SK-N-SH (cell line): ENCODE results near the gene FSHR. TPM values are rescaled to one million over a fixed set of nuclear protein-coding genes. Genes with fewer than 3 reads are reported as not detected.

ENCODE experiments used
- CTCF ChIA-PET: fragments of 300-600, 350-600 bp; formaldehyde crosslinking; extraction: SDS; loops from one replicate; lab custom pipeline; 2021; lab: Yijun Ruan, JAX
- POLR2A ChIA-PET: fragments of 350-600 bp; sonication (Branson Sonifier 250); formaldehyde crosslinking; extraction: SDS; loops from one replicate; lab custom pipeline; 2020; ENCODE audit warnings: antibody characterized with exemption, inconsistent platforms; lab: Yijun Ruan, JAX
- DNase-seq: peaks from one replicate; pipeline ENCODE4 v3.0.0; 2012
- H2AFZ ChIP-seq: fragments of 200-600 bp; sonication (generic); 2 replicates; pipeline ENCODE4 v1.8.1; 2016; ENCODE audit warnings: antibody characterized with exemption, mild to moderate bottlenecking, low read depth
- H3F3A ChIP-seq: fragments of 200-600 bp; sonication (generic); replicated peaks from 2 replicates; pipeline ENCODE3; 2016; ENCODE audit warnings: antibody characterized with exemption, mild to moderate bottlenecking; ENCODE audit not compliant: insufficient read depth
- H3K27ac ChIP-seq, 2 experiments: fragments of 200-500 bp in 1 of 2; fragments of 200-600 bp in 1 of 2; sonication (Bioruptor generic) in 1 of 2; sonication (generic), shearing (Covaris generic) in 1 of 2; 2 replicates each; pipeline versions ENCODE4 v1.5.1 to v1.6.1; 2014 to 2016; ENCODE audit warnings: low read depth in 2 of 2, inconsistent platforms in 1 of 2, low read length in 1 of 2, mild to moderate bottlenecking in 1 of 2, mixed read lengths in 1 of 2
- H3K27me3 ChIP-seq: fragments of 200-600 bp; sonication (generic), shearing (Covaris generic); 2 replicates; pipeline ENCODE4 v1.6.1; 2016; ENCODE audit warnings: mixed run types; ENCODE audit not compliant: insufficient read depth
- H3K36me3 ChIP-seq, 2 experiments: fragments of 200-500 bp in 1 of 2; fragments of 200-600 bp in 1 of 2; sonication (Bioruptor generic) in 1 of 2; sonication (generic) in 1 of 2; replicated peaks in 1 of 2; 2 replicates each; pipeline versions ENCODE3 to v1.5.1; 2014 to 2016; ENCODE audit warnings: low read length in 1 of 2, mild to moderate bottlenecking in 1 of 2; ENCODE audit not compliant: insufficient read depth in 2 of 2, control insufficient read depth in 1 of 2
- H3K4me1 ChIP-seq, 2 experiments: fragments of 200-500 bp in 1 of 2; fragments of 200-600 bp in 1 of 2; sonication (Bioruptor generic) in 1 of 2; sonication (generic), shearing (Covaris generic) in 1 of 2; 2 replicates each; pipeline versions ENCODE4 v1.5.1 to v1.6.1; 2014 to 2016; ENCODE audit warnings: low read depth in 1 of 2, low read length in 1 of 2, mixed run types in 1 of 2; ENCODE audit not compliant: insufficient read depth in 2 of 2, control insufficient read depth in 1 of 2
- H3K4me2 ChIP-seq: fragments of 200-600 bp; sonication (generic), shearing (Covaris generic); 2 replicates; pipeline ENCODE4 v1.6.1; 2017; ENCODE audit warnings: mixed run types
- H3K4me3 ChIP-seq, 2 experiments: fragments of 200-500 bp in 1 of 2; fragments of 200-600 bp in 1 of 2; sonication (Bioruptor generic) in 1 of 2; sonication (generic), shearing (Covaris generic) in 1 of 2; 2 replicates each; pipeline versions ENCODE4 v1.5.1 to v1.8.1; 2014 to 2016; ENCODE audit warnings: low read depth in 2 of 2, inconsistent platforms in 1 of 2, low read length in 1 of 2, mild to moderate bottlenecking in 1 of 2, mixed read lengths in 1 of 2, moderate library complexity in 1 of 2
- H3K79me2 ChIP-seq: fragments of 200-600 bp; sonication (generic); 2 replicates; pipeline ENCODE4 v1.8.1; 2017; ENCODE audit warnings: mild to moderate bottlenecking; ENCODE audit not compliant: insufficient read depth
- H3K9ac ChIP-seq: fragments of 200-600 bp; sonication (generic); 2 replicates; pipeline ENCODE4 v1.6.1; 2017; ENCODE audit warnings: mixed run types
- H3K9me2 ChIP-seq: fragments of 200-600 bp; sonication (generic); 2 replicates; pipeline ENCODE4 v1.6.1; 2017; ENCODE audit warnings: mixed run types
- H3K9me3 ChIP-seq: fragments of 200-600 bp; sonication (generic); 2 replicates; pipeline ENCODE4 v1.6.1; 2017; ENCODE audit warnings: mixed run types, mild to moderate bottlenecking, moderate library complexity
- H4K20me1 ChIP-seq: fragments of 200-600 bp; sonication (generic); 2 replicates; pipeline ENCODE4 v1.6.1; 2017; ENCODE audit warnings: mild to moderate bottlenecking, mixed run types; ENCODE audit not compliant: insufficient read depth
- EP300 ChIP-seq, 2 experiments: IDR thresholded peaks; 2 replicates each; pipeline versions ENCODE4 v1.4.0 to v1.6.1; 2012; ENCODE audit warnings: borderline replicate concordance in 1 of 2, low read depth in 1 of 2, low read length in 1 of 2
- FOSL2 ChIP-seq: IDR thresholded peaks from 2 replicates; pipeline ENCODE4 v1.4.0; 2012; ENCODE audit warnings: low read depth, mild to moderate bottlenecking, moderate library complexity, borderline replicate concordance
- FOXM1 ChIP-seq: IDR thresholded peaks from 2 replicates; pipeline ENCODE4 v1.4.0; 2012; ENCODE audit warnings: low read depth, mild to moderate bottlenecking
- GABPA ChIP-seq: IDR thresholded peaks from 2 replicates; pipeline ENCODE4 v1.4.0; 2012; ENCODE audit warnings: low read depth, mild to moderate bottlenecking
- NRF1 ChIP-seq: IDR thresholded peaks from 2 replicates; pipeline ENCODE4 v1.6.1; 2012; ENCODE audit warnings: low read depth, mild to moderate bottlenecking, low read length
- POLR2AphosphoS5 ChIP-seq: IDR thresholded peaks from 2 replicates; pipeline ENCODE4 v1.6.1; 2012; ENCODE audit warnings: low read depth, low read length
- RAD21 ChIP-seq: IDR thresholded peaks from 2 replicates; pipeline ENCODE4 v1.6.1; 2012; ENCODE audit warnings: mild to moderate bottlenecking, low read length
- REST ChIP-seq: IDR thresholded peaks from 2 replicates; pipeline ENCODE4 v1.6.1; 2012; ENCODE audit warnings: mild to moderate bottlenecking, low read depth, low read length, moderate library complexity
- SMC3 ChIP-seq: IDR thresholded peaks from 2 replicates; pipeline ENCODE4 v1.6.1; 2012; ENCODE audit warnings: low read depth, low read length, improper control_type of control experiment
- TCF12 ChIP-seq: IDR thresholded peaks from 2 replicates; pipeline ENCODE4 v1.4.0; 2012
- YY1 ChIP-seq: IDR thresholded peaks from 2 replicates; pipeline ENCODE4 v1.4.0; 2012; ENCODE audit warnings: low read depth, mild to moderate bottlenecking
- WGBS: methylation state at CpG from one replicate; pipeline ENCODE4 v1.1.6; 2017; ENCODE audit warnings: low lambda C conversion rate; 5-methylcytosine and 5-hydroxymethylcytosine counted together
- polyA plus RNA-seq, 3 experiments: library from polyadenylated mRNA; depleted of rRNA; stranded (reverse); fragments of >200 nt; gene quantifications; 2 replicates each; pipeline ENCODE4 v1.2.3, GENCODE V29; 2012
- TF ChIP-seq, protein P1 (sequence below): IDR thresholded peaks from 2 replicates; pipeline ENCODE4; 2012
- TF ChIP-seq, protein P2 (sequence below): fragments of 200-600 bp; sonication (generic); IDR thresholded peaks from 2 replicates; pipeline ENCODE4 v1.6.1; 2017; ENCODE audit warnings: antibody characterized with exemption, mild to moderate bottlenecking, moderate library complexity

Gene FSHR
- polyA plus RNA-seq, 1 of the 3 experiments (the other 2 are of a cell fraction) = not detected

GRCh38 chr2:49162151-49162550 lies 7.8 kb upstream of the FSHR start:
- H3K27me3 ChIP-seq = no peaks in the 10 kb centered on the region
- no peak overlapping the region for H2AFZ ChIP-seq
- WGBS = 17% methylated on average over 1 of the region's 1 CpG
- DNase-seq = no peak
- no peaks in the 10 kb centered on the region for H4K20me1 ChIP-seq
- H3K4me3 ChIP-seq = no peak overlapping the region
- no peaks in the 10 kb centered on the region for H3K9me2 ChIP-seq
- no peaks in the 10 kb centered on the region for H3K4me1 ChIP-seq
- H3K9ac ChIP-seq = no peak overlapping the region
- H3K36me3 ChIP-seq = no peaks in the 10 kb centered on the region
- H3F3A ChIP-seq = no peaks in the 10 kb centered on the region
- POLR2A ChIA-PET = no interaction called here
- no peaks in the 10 kb centered on the region for H3K9me3 ChIP-seq
- H3K27ac ChIP-seq = no peak overlapping the region
- no peaks in the 10 kb centered on the region for H3K79me2 ChIP-seq
- no peak overlapping the region for H3K4me2 ChIP-seq
- CTCF ChIA-PET = no interaction called here
- no peak for TF ChIP-seq POLR2AphosphoS5
- TF ChIP-seq, protein P1, sequence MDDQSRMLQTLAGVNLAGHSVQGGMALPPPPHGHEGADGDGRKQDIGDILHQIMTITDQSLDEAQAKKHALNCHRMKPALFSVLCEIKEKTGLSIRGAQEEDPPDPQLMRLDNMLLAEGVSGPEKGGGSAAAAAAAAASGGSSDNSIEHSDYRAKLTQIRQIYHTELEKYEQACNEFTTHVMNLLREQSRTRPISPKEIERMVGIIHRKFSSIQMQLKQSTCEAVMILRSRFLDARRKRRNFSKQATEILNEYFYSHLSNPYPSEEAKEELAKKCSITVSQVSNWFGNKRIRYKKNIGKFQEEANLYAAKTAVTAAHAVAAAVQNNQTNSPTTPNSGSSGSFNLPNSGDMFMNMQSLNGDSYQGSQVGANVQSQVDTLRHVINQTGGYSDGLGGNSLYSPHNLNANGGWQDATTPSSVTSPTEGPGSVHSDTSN = no peak
- no peak for TF ChIP-seq SMC3
- no peak for TF ChIP-seq GABPA
- no peak for TF ChIP-seq TCF12
- TF ChIP-seq FOXM1 = no peak
- no peak for TF ChIP-seq REST

DNA sequence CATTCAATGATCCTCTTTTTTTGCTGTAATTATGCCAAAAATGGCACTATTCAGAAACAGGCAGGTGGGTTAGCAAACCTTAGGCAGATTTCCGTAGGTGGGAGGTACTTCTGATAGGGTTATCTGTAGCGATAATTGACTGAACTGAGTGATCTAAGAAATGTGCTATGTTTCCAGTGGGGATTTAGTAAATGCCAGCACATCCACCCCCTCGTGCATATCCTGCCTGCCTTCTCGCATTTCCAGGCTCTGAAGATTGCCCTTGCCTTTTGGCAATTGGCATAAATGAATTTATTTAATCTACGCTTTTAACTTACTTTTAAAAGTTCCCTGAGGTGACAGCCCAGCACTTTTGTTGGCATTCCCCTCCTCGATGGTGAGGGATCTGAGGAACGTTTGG lies 576 bp upstream of the FSHR start:
- Histone ChIP-seq H3F3A (no peaks in the 10 kb centered on the region), H2AFZ (no peak overlapping the region), H3K9me2 (no peaks in the 10 kb centered on the region), H3K79me2 (no peaks in the 10 kb centered on the region), H3K36me3 (no peaks in the 10 kb centered on the region), H4K20me1 (no peaks in the 10 kb centered on the region), H3K4me2 (no peak overlapping the region), H3K4me3 (no peak overlapping the region), H3K27me3 (no peaks in the 10 kb centered on the region), H3K9ac (no peak overlapping the region), H3K9me3 (no peaks in the 10 kb centered on the region; the same call in 1 of the 2 replicates), H3K27ac (no peak overlapping the region), H3K4me1 (no peaks in the 10 kb centered on the region)
- POLR2A ChIA-PET = no interaction called here
- CTCF ChIA-PET = no interaction called here
- TF ChIP-seq RAD21 = no peak
- no peak for TF ChIP-seq REST
- TF ChIP-seq YY1 = no peak
- TF ChIP-seq FOSL2 = no peak
- TF ChIP-seq, protein P1 = no peak
- TF ChIP-seq EP300 (IDR thresholded peaks at IDR 0.05; ENCODE audit: borderline replicate concordance in 1 of 2, low read depth in 1 of 2, low read length in 1 of 2) = no peak
- no peak for TF ChIP-seq NRF1
- TF ChIP-seq, protein P2, sequence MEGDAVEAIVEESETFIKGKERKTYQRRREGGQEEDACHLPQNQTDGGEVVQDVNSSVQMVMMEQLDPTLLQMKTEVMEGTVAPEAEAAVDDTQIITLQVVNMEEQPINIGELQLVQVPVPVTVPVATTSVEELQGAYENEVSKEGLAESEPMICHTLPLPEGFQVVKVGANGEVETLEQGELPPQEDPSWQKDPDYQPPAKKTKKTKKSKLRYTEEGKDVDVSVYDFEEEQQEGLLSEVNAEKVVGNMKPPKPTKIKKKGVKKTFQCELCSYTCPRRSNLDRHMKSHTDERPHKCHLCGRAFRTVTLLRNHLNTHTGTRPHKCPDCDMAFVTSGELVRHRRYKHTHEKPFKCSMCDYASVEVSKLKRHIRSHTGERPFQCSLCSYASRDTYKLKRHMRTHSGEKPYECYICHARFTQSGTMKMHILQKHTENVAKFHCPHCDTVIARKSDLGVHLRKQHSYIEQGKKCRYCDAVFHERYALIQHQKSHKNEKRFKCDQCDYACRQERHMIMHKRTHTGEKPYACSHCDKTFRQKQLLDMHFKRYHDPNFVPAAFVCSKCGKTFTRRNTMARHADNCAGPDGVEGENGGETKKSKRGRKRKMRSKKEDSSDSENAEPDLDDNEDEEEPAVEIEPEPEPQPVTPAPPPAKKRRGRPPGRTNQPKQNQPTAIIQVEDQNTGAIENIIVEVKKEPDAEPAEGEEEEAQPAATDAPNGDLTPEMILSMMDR = no peak
- no peak for DNase-seq
- WGBS = 23% methylated on average over 7 of the region's 7 CpGs
